Measurements from ENCODE around the gene SOX18. TPM values are rescaled to one million over a fixed set of nuclear protein-coding genes. Genes with fewer than 3 reads are reported as not detected.

The SOX18 gene
- total and polyA plus RNA-seq, 5 donors from 2014 or later = not detected

- no peak overlapping the region for H3K27ac Mint-ChIP-seq
- Histone ChIP-seq H3K9me3 (ENCODE audit: control insufficient read depth in 2 of 2, low read length in 2 of 2) (no peaks in the 10 kb centered on the region), H3K27me3 (ENCODE audit: control insufficient read depth, insufficient read depth, low read length) (no peaks in the 10 kb centered on the region), H3K27ac (ENCODE audit: insufficient read depth, low read length, poor library complexity, severe bottlenecking) (no peak overlapping the region), H3K4me3 (ENCODE audit: low read depth, low read length) (no peak overlapping the region), H3K36me3 (ENCODE audit: control insufficient read depth, insufficient read depth, low read length) (peaks cover 91% of the 10 kb centered on the region), H3K4me1 (ENCODE audit: control insufficient read depth, insufficient read depth, low read length, poor library complexity, severe bottlenecking) (no peaks in the 10 kb centered on the region)
- no peak overlapping the region for H3K4me3 Mint-ChIP-seq
- H3K9me3 Mint-ChIP-seq = peaks cover 0 to 2% (median 0%) of the 10 kb centered on the region in 7 donors
- H3K4me1 Mint-ChIP-seq = peaks cover 0 to 3% (median 0%) of the 10 kb centered on the region in 4 donors
- H3K27me3 Mint-ChIP-seq = no peaks in the 10 kb centered on the region
- DNase-seq (no peak), ATAC-seq (ENCODE audit: low read depth in 2 of 2) (no peak)
- H3K36me3 Mint-ChIP-seq = peaks cover 16% of the 10 kb centered on the region
Measured at GRCh38 chr20:64025101-64025825, 24.2 kb downstream of the SOX18 start.

GRCh38 chr20:64024141-64024990 is 25.1 kb downstream of the SOX18 start:
- no peaks in the 10 kb centered on the region for H3K27me3 ChIP-seq (ENCODE audit: control insufficient read depth, insufficient read depth, low read length)
- H3K4me3 ChIP-seq (ENCODE audit: low read depth, low read length) = no peak overlapping the region
- peaks cover 90% of the 10 kb centered on the region for H3K36me3 ChIP-seq (ENCODE audit: control insufficient read depth, insufficient read depth, low read length)
- no peak overlapping the region for H3K4me3 Mint-ChIP-seq
- H3K9me3 Mint-ChIP-seq = peaks cover 0 to 6% (median 0%) of the 10 kb centered on the region in 7 donors
- no peak overlapping the region for H3K27ac Mint-ChIP-seq
- H3K27ac ChIP-seq (ENCODE audit: insufficient read depth, low read length, poor library complexity, severe bottlenecking) = no peak overlapping the region
- peaks cover 0 to 3% (median 0%) of the 10 kb centered on the region in 4 donors for H3K4me1 Mint-ChIP-seq
- peaks cover 21% of the 10 kb centered on the region for H3K36me3 Mint-ChIP-seq
- ATAC-seq (ENCODE audit: low read depth in 2 of 2) = no peak
- no peak for DNase-seq
- H3K9me3 ChIP-seq (ENCODE audit: control insufficient read depth in 2 of 2, low read length in 2 of 2) = no peaks in the 10 kb centered on the region
- no peaks in the 10 kb centered on the region for H3K4me1 ChIP-seq (ENCODE audit: control insufficient read depth, insufficient read depth, low read length, poor library complexity, severe bottlenecking)
- no peaks in the 10 kb centered on the region for H3K27me3 Mint-ChIP-seq

- H3K27me3 ChIP-seq (ENCODE audit: control insufficient read depth, insufficient read depth, low read length) = no peaks in the 10 kb centered on the region
- H3K27ac Mint-ChIP-seq = no peak overlapping the region
- H3K9me3 Mint-ChIP-seq = peaks cover 0 to 6% (median 0%) of the 10 kb centered on the region in 7 donors
- no peaks in the 10 kb centered on the region for H3K27me3 Mint-ChIP-seq
- H3K36me3 ChIP-seq (ENCODE audit: control insufficient read depth, insufficient read depth, low read length) = peaks cover 91% of the 10 kb centered on the region
- H3K27ac ChIP-seq (ENCODE audit: insufficient read depth, low read length, poor library complexity, severe bottlenecking) = no peak overlapping the region
- H3K36me3 Mint-ChIP-seq = peaks cover 25% of the 10 kb centered on the region
- no peak overlapping the region for H3K4me3 Mint-ChIP-seq
- no peak overlapping the region for H3K4me3 ChIP-seq (ENCODE audit: low read depth, low read length)
- H3K9me3 ChIP-seq (ENCODE audit: control insufficient read depth in 2 of 2, low read length in 2 of 2) = no peaks in the 10 kb centered on the region
- DNase-seq (no peak), ATAC-seq (ENCODE audit: low read depth in 2 of 2) (no peak)
- peaks cover 0 to 3% (median 1%) of the 10 kb centered on the region in 4 donors for H3K4me1 Mint-ChIP-seq
- H3K4me1 ChIP-seq (ENCODE audit: control insufficient read depth, insufficient read depth, low read length, poor library complexity, severe bottlenecking) = no peaks in the 10 kb centered on the region
Measured at GRCh38 chr20:64023361-64024140, 25.9 kb downstream of the SOX18 start.

- Histone ChIP-seq H3K4me3 (ENCODE audit: low read depth, low read length) (no peak overlapping the region), H3K27ac (ENCODE audit: insufficient read depth, low read length, poor library complexity, severe bottlenecking) (no peak overlapping the region), H3K9me3 (ENCODE audit: control insufficient read depth in 2 of 2, low read length in 2 of 2) (no peaks in the 10 kb centered on the region), H3K4me1 (ENCODE audit: control insufficient read depth, insufficient read depth, low read length, poor library complexity, severe bottlenecking) (no peaks in the 10 kb centered on the region), H3K27me3 (ENCODE audit: control insufficient read depth, insufficient read depth, low read length) (no peaks in the 10 kb centered on the region), H3K36me3 (ENCODE audit: control insufficient read depth, insufficient read depth, low read length) (peaks cover 91% of the 10 kb centered on the region)
- Mint-ChIP-seq H3K27me3 (no peaks in the 10 kb centered on the region), H3K27ac (no peak overlapping the region), H3K9me3 (peaks cover 0 to 6% (median 0%) of the 10 kb centered on the region in 7 donors), H3K4me1 (peaks cover 0 to 3% (median 1%) of the 10 kb centered on the region in 4 donors), H3K36me3 (peaks cover 29% of the 10 kb centered on the region), H3K4me3 (no peak overlapping the region)
- ATAC-seq (ENCODE audit: low read depth in 2 of 2) (no peak), DNase-seq (no peak)
Measured at GRCh38 chr20:64022671-64023360, 26.6 kb downstream of the SOX18 start.

GRCh38 chr20:64021124-64021975 is 28.1 kb downstream of the SOX18 start:
- Mint-ChIP-seq H3K27me3 (no peaks in the 10 kb centered on the region), H3K4me1 (peaks cover 0 to 3% (median 1%) of the 10 kb centered on the region in 4 donors), H3K9me3 (peaks cover 0 to 6% (median 0%) of the 10 kb centered on the region in 7 donors), H3K27ac (no peak overlapping the region), H3K36me3 (peaks cover 29% of the 10 kb centered on the region), H3K4me3 (peak overlapping the region in 1 of 4 donors; percentile 2)
- Histone ChIP-seq H3K9me3 (ENCODE audit: control insufficient read depth in 2 of 2, low read length in 2 of 2) (no peaks in the 10 kb centered on the region), H3K27me3 (ENCODE audit: control insufficient read depth, insufficient read depth, low read length) (no peaks in the 10 kb centered on the region), H3K27ac (ENCODE audit: insufficient read depth, low read length, poor library complexity, severe bottlenecking) (no peak overlapping the region), H3K36me3 (ENCODE audit: control insufficient read depth, insufficient read depth, low read length) (peaks cover 84% of the 10 kb centered on the region), H3K4me3 (ENCODE audit: low read depth, low read length) (no peak overlapping the region), H3K4me1 (ENCODE audit: control insufficient read depth, insufficient read depth, low read length, poor library complexity, severe bottlenecking) (no peaks in the 10 kb centered on the region)
- DNase-seq (no peak), ATAC-seq (ENCODE audit: low read depth in 2 of 2) (no peak)

- peaks cover 34% of the 10 kb centered on the region for H3K36me3 Mint-ChIP-seq
- peak overlapping the region in 1 of 3 donors; percentile 20 for H3K27ac Mint-ChIP-seq
Measured at GRCh38 chr20:64015635-64016034, 33.8 kb downstream of the SOX18 start.

More at GRCh38 chr20:64015635-64016034, 33.8 kb downstream of the SOX18 start:
- Mint-ChIP-seq H3K9me3 (peaks cover 0 to 11% (median 0%) of the 10 kb centered on the region in 7 donors), H3K27me3 (no peaks in the 10 kb centered on the region), H3K4me3 (peak overlapping the region in 1 of 4 donors; percentile 50), H3K4me1 (peaks cover 0 to 30% (median 2%) of the 10 kb centered on the region in 4 donors)
- Histone ChIP-seq H3K36me3 (ENCODE audit: control insufficient read depth, insufficient read depth, low read length) (peaks cover 55% of the 10 kb centered on the region), H3K4me3 (ENCODE audit: low read depth, low read length) (no peak overlapping the region), H3K27ac (ENCODE audit: insufficient read depth, low read length, poor library complexity, severe bottlenecking) (no peak overlapping the region), H3K27me3 (ENCODE audit: control insufficient read depth, insufficient read depth, low read length) (no peaks in the 10 kb centered on the region), H3K9me3 (ENCODE audit: control insufficient read depth in 2 of 2, low read length in 2 of 2) (peaks cover 2 to 22% of the 10 kb centered on the region in 2 experiments), H3K4me1 (ENCODE audit: control insufficient read depth, insufficient read depth, low read length, poor library complexity, severe bottlenecking) (peaks cover 21% of the 10 kb centered on the region)
- no peak for ATAC-seq (ENCODE audit: low read depth in 2 of 2)
- DNase-seq = no peak

Data from CD4-positive, CD25-positive, alpha-beta regulatory T cell (primary cell).